Measurements from ENCODE around the gene EML4.

Gene EML4

GRCh38 chr2:42227491-42227890, 58.3 kb downstream of the EML4 start:
- DNase-seq, result no peak

GRCh38 chr2:42228101-42228500, 58.9 kb downstream of the EML4 start:
- DNase-seq, result no peak

- DNase-seq, result no peak
Observed at GRCh38 chr2:42229949-42230348, 60.8 kb downstream of the EML4 start.

DNA sequence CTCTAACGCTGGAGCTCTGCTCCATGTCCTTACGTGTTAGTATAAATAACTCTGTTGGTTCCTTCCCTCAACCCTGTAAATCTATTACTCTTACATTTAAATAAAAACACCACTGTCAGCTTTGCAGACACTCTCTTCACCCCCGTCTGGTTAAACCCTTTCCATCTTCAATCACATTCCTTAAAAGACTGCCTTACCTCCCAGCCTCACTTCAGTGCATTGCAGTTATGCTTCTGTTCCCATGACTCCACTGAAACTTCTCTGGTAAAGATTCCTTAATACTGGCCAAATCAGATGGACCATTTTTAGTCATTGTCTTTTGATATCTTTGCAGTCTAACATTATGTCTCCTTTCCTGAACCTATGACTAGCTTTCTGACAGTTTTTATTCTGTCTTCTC, 61.7 kb downstream of the EML4 start:
- DNase-seq, result no peak

- no peak for DNase-seq
Observed at GRCh38 chr2:42232024-42232423, 62.9 kb downstream of the EML4 start.

GRCh38 chr2:42233976-42234441, 64.9 kb downstream of the EML4 start:
- no peak for DNase-seq

GRCh38 chr2:42236911-42237310, 67.8 kb downstream of the EML4 start:
- DNase-seq, result no peak

GRCh38 chr2:42238644-42239288, 69.6 kb downstream of the EML4 start:
- DNase-seq, result no peak

DNA sequence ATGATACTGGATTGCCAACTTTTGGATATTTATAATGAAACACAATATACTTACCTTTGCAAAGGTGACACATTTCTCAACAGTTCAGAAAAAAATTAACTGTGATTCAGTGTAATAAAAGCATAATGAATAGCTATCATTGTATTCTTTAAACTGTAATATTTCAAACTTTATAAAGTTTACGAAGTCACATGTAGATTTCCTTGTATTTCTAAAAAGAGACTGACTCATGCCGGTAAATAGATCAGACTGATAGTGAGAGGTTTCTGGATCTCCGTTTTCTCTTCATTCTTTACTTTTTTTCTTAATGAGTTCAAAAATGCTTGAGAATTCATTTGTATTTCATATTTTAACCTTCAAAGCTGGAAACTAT, 70.1 kb downstream of the EML4 start:
- DNase-seq, result no peak

GRCh38 chr2:42239811-42240210, 70.7 kb downstream of the EML4 start:
- DNase-seq, result no peak

- no peak for DNase-seq
Observed at GRCh38 chr2:42241517-42241916, 72.4 kb downstream of the EML4 start.

- DNase-seq, result no peak
Observed at GRCh38 chr2:42243297-42243696, 74.1 kb downstream of the EML4 start.

DNA sequence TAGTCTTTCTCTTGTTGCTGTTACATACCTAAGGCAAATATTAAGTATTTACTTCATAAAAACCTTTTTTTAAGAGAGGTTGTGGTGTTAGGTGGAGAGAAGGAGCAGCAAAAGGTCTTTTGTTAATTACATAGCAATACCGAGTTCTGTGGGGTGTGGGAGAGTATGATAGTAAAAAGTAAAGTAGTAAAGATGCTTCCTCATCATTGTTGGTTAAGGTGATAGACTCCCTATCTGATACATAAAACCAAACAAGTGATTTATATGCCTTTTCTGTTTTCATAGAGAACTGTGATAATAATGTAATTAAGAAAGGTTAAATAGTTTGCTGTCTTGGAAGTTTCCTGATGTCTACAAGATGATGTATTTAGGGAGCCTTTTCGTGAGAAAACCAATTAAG, 75.4 kb downstream of the EML4 start:
- no peak for DNase-seq

GRCh38 chr2:42245396-42245795, 76.2 kb downstream of the EML4 start:
- DNase-seq, result no peak

- DNase-seq, result no peak
Observed at GRCh38 chr2:42246562-42246961, 77.4 kb downstream of the EML4 start.

GRCh38 chr2:42248846-42249245, 79.7 kb downstream of the EML4 start:
- no peak for DNase-seq

DNA sequence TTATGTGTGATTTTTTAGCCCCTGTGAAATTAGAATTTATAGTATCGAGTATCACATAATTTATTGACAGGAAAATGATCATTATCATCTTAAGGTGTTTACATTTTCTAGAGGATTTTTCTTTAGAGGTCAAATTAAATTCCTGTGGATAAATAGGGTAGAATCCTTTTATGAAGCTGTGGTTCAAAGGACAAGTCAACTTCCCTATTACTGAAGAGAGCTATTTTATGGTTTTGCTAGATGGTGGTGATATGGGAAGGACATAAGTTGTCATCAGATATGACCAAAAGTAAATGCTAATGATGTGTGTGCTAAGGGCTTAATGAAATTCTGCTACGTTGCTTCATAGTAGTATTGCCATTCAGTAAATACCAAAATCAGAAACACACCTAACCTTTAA, 80.1 kb downstream of the EML4 start:
- no peak for DNase-seq

GRCh38 chr2:42249887-42250286, 80.7 kb downstream of the EML4 start:
- peak; percentile 75 for DNase-seq

GRCh38 chr2:42250925-42251324, 81.8 kb downstream of the EML4 start:
- no peak for DNase-seq

GRCh38 chr2:42252464-42252863, 83.3 kb downstream of the EML4 start:
- no peak for DNase-seq

DNA sequence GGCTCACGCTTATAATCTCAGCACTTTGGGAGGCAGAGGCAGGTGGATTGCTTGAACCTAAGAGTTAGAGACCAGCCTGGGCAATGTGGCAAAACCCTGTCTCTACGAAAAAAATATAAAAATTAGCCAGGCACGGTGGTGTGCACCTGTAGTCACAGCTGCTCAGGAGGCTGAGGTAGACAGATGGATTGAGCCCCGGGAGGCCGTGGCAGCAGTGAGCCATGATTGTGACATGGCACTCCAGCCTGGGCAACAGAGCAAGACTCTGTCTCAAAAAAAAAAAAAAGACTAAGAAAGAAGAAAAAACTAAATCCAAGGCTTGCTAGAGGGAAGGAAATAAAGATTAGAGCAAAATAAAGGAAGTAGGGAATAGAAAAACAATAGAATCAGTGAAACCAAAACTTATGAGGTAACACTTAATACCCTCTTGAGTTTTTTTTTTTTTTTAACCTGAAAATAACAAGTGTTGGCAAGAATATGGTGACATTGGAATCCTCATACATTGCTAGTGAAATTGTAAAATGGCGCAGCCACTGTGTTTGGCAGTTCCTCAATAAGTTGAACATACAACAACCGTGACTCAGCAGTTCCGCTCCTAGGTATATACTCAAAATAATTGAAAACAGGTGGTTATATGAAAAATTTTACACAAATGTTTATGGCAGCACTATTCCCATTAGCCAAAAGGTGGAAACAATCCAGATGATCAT, 85.2 kb downstream of the EML4 start:
- no peak for DNase-seq

- no peak for DNase-seq
Observed at GRCh38 chr2:42256505-42256904, 87.4 kb downstream of the EML4 start.

DNA sequence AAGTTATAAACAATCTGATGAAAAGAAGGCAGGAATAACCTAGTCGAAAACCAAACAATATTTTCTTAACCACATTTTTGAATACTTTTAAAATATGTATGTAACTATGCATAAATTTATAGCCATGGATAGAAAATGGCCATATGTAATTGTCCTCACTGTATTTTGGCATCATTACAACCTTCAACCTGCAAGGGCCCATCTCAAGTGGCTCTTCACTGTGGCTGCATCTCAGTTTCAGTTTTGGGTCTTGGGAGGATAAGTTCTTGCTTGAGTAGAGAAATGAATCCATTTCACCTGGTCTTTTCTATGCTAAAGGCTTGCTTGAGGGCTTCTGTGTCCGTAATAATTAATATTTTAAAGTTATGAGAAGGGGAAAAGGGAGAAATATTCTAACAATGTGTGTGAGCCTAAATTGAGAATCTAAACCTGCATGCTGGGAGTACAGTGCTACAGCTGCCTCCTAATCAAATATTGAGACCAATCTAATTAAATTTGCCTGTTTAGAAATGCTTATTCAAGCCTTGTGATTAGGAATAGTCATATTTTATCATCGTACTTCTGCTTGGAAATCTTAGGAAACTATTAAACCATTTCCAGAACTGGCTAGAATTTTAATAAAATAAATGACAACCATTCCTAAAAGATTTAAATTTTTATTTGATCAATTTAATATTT, 92.5 kb downstream of the EML4 start:
- no peak for DNase-seq

GRCh38 chr2:42266236-42266635, 97.1 kb downstream of the EML4 start:
- DNase-seq, result no peak

All from NCI-H1417 treated with DMSO at 0.1 percent for 48 hours (cell line).